HT-29 (cell line): Measurements from ENCODE around the gene PDLIM7. TPM values are rescaled to one million over a fixed set of nuclear protein-coding genes. Genes with fewer than 3 reads are reported as not detected.

Experiments
- DNase-seq: peaks from one replicate; pipeline ENCODE4 v3.0.0-alpha.2; 2015; ENCODE audit warnings: low spot score
- total RNA-seq: library from RNA; depleted of rRNA; stranded (reverse); fragments of >200 nt; shearing (Covaris generic); gene quantifications from 2 replicates; pipeline ENCODE4 v1.2.3, GENCODE V29; 2014

Gene PDLIM7
- total RNA-seq, 1 experiment from 2014 or later, result 32.2 TPM

DNA sequence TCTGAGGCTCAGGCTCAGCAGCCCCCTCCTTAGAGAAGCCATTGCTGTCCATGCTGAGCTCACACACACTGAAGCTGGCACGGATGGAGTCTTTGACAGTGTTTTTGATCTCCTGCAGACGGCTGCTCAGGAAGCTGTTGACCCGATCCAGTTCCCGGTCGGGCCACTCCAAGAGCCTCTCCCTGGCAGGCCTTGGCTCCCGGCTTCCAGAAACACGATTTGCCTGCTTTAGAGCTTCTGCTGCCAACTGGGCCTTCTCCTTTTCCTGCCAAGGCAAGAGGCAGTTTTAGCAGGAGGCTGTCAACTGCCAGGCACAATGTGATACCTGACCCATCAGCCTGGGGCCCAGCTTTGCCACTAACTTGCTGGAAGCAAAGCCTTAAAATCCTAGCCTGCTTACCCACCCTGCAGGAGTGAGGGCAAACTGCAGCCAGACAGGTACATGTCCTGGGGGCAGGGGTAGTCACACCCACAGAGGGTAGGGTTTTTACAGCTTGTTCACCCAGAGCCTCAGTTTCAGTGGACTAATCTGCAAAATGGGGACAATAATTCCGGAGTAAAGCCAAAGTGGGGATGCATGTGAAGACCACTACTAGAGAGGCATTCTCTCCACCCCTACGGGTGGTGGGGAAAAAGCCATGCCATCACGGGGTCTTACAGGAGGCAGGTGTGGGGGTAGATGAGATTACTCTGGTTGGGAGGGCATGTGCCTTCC, 27.7 kb upstream of the PDLIM7 start:
- DNase-seq, result no peak

DNA sequence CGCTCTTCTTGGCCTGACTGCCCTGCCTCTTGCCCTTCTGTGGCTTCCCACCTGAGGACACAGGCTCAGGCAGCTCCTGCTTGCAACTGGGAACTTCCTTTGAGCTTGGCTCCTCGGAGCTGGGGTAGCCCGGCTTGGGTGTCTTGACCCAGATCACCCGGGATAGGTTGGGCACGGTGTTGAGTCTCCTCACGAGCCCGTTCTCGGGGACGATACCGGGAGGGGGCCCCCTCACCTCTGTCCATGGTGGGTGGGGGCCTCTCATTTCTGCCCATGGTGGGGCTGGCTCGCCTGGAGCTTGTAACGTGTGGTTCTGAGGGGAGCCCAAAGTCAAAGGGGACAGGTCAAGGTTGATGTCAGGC, 27.1 kb upstream of the PDLIM7 start:
- DNase-seq, result no peak

DNA sequence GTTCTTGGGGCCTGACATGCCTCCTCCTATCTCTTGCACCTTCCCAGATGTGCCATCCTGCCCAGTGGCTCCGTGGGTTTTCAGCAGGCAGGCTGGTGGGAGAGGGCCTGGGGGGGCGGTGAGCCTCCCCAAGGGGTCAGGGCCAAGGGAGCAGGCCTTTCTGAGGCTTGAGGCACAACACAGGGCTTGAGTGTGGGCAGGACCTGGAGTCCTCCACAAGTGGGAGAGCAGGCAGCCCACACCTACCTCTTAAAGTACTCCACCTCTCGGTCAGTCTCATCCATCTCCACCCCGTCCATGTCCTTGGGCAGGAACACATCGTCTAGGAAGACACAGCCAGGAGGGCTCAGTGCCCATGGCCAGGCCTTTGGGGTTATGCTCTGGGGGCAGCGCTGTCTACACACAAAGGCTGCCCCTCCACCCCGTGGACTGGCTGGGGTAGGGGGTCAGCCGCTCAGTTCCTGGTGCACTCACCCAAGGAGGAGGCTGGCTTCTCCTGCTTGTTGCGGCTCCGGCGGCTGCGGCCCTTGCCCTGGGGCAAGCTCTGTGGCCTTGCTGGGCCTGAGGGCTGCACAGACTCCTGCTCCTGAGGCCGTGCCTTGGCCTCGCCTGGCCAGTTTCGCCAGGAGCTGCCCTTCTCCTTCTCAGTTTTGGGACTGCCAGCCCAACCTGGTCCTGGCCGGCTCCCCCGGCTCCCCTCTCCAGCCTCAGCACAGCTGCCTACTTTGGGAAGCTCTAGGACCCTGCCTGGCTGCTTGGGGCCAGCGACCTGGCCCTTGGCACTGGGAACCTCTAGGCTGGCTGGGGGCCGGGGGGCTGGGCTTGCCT, 26.5 kb upstream of the PDLIM7 start:
- no peak for DNase-seq

DNA sequence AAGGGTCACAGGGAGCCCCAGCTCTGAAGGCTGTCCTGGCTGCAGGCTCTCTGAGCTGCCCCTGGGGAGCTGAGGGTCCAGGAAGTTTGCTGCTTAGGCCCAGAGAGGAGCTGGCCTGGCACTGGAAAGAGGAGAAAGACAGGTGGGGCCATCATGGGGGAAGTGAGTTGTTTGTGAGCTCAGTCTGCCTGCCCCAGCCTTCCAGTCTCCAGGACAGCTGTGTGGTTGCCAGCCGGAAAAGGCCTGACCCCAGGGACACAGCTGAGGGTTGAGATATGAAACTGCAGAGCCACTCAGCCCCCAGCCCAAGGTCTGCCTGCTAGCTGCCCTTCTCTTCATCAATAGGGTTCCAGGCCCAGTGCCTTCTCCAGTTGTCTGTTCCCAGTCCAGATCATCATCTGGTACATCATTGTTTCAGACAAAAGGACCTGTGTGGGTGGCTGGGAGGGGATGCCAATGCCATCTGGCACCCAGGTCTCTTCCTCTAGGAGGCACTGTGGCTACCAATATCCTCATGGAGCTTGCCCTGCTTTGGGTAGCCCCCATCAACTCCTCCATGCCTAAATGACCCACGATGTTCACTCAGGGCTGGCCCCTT, 23.6 kb upstream of the PDLIM7 start:
- DNase-seq, result no peak

DNA sequence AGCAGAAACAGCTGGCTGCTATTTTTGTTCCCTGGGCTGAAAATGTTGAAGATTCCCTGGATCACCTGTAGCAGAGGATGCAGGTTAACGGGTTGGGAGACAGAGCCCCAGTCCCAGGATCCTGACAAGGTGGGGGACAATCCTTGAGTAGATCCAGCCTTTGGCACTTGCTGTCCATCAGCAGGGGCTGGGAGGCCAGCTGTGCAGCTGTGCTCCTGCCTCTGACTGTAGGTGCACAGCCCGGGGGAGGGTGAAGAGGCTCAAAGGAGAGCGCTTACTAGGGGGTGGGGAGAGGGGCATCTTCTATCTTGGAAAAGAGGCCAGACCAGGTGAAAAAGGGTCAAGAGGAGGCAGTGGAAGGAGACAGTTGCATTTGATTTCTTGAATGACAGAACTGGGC, 22.9 kb upstream of the PDLIM7 start:
- DNase-seq, result no peak

DNA sequence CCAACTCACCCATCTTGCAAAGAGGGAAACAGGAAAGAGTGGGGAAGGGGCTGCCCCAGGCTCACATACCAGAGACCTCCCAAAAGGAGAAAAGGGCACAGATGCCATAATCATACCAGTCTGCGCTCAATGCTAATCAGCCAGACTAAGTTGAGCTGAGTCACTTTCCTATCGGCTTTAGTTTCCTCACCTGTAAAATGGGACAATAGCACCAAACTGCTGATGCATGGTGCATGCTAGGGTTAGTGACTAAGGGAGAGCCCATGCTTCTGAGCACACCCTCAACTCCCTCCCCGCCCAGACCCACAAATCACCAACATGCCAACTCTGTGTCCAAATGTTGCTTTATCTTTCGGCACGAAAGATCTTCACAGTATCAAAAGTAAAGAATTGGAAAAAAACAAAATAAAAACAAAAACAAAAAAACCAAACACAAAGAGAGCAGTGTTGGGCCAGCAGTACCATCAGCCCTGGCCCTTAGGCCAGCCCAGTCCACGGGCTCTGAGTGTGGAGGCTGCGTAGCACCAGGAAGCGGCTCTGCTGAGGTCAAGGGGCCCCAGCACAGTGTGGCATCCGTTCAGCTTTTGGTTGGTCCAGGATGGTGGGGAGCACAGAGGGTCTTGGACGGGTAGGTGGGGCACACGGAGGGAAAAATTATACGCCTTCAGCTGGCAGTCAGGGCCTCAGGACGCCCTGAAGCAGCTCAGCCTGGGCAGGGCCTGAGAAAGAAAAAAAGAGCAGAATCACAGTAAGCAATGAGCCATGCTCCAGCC, 22.2 kb upstream of the PDLIM7 start:
- DNase-seq, result no peak

DNA sequence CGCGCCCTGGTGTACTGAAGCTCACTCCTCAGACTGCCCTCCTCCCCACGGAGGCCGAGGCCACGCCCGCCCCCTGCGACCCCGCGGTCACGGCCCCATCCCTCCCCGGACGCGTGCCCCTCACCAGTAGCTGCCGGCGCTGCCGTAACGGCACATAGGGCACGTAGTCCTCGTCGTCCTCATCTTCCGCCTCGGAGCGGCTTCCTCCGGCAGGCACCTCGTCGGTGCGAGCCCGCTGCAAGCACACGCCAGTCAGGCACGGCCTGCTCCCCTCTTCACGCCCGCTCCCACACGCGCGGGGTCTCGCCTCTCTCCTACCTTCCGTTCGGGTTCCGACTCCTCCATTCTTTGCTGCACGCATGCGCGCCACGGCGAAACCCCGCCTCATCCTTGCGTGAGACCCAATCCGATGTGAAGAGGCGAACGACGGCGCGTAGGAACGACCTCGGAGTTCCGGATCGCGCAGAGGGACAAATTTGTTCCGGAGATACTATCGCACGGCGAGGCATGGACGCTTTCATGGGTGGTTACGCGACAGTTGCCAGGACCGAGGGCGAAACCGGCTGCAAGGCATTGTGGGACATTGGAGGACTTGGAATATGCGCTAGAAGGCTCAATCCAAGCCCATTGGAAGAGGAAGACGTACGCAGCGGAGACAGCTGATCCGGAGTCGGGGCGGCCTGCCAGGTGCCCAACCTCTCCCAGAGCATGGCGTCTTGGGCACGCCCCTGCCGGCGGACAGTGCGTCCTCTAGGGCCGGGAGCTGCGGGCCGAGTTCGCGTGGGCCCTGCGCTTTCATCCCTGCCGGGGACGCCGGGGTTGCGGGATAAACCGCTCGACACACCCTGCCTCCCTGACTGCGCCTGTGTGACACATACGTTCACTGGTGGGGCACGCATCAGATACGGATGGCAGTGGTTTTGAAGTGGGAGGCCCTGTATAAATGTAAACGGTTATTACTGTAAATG, 19.5 kb upstream of the PDLIM7 start, which contains the start of gene DDX41:
TSS of gene DDX41 (minus strand) at position 361 of the 968 bp plus-strand sequence. CDS start at position 345, 16 bp downstream.
- DNase-seq, result peak; percentile 98

DNA sequence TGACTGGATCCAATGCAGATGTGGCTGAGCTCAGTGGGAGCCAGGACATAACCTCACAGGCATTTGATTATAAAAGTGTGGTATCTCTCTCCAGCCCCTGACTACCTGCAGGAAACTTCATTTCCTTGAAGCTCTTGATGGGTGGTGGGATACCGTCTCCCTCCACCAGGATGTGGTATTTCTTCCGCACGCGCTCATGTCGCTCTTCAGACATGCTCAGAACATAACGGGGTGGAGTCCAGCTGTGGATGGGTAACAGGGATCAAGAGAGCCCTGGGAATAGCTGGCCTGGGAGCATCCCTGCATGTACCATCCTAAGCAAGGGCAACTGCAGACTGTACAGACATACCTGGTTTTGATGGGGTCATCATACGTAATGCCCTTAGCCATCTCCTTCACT, 18.2 kb upstream of the PDLIM7 start:
- no peak for DNase-seq

DNA sequence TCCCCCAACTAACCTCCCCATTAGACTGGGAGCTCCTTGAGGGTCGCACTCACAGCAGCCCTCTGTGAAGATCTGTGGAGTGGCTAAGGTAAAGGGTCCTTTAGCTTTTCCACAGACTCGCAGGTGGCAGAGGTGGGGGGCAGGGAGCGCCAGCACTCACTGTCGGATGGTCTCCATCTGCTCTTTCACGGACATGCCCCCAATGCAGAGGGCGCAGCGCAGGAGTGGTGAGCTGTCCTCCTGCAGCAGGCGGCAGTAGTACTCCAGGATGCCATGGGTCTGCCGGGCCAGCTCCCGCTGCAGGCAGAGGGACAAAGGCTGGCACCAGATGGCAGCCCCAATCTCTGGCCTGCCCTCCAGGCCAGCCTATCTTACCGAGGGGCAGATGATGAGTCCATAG, 17.1 kb upstream of the PDLIM7 start:
- no peak for DNase-seq

DNA sequence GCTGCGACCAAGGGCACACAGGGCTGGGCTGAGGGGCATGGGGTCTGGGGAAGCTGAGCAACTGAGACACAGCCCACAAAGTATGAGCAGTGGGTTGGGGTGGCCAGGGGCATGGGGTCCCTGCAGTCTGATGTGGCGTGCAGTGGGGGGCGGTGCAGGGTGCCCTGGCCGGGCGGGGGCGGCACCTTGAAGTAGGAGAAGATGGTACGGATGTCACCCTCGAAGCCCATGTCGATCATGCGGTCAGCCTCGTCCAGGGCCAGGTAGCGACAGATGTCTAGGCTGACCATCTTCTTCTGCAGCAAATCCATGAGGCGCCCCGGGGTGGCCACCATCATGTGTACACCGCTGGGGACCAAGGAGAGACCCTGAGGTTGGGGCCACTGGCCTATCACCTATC, 16.1 kb upstream of the PDLIM7 start:
- DNase-seq, result no peak

DNA sequence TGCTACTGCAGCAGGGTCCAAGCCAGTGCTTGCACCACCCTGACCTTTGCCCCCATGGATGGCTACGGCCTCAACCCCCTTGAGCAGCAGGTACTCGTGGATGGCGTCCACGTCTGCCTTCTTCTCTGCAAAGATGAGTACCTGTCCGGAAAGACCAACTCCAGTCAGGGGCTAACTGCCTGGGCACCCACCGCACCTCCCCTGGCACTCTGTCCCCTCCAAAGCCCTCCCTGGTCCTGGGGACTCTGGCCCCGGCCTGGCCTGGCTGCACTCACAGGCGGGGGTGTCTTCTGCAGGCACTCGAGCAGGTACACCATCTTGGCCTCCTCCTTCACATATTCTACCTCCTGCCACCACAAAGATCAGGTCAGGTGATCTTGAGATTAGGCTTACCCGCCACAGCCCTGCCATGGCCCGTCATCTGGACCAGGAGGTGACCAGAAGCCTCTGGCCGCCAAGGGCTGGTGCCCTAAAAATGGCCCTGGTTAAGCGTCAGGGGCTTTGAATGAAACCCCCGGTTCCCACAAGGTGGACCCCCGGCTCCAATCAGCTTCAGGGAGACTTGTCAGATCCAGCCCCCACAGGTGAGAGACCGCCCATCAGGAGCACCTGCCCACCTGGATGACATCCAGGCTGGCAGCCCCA, 15.5 kb upstream of the PDLIM7 start:
- no peak for DNase-seq

DNA sequence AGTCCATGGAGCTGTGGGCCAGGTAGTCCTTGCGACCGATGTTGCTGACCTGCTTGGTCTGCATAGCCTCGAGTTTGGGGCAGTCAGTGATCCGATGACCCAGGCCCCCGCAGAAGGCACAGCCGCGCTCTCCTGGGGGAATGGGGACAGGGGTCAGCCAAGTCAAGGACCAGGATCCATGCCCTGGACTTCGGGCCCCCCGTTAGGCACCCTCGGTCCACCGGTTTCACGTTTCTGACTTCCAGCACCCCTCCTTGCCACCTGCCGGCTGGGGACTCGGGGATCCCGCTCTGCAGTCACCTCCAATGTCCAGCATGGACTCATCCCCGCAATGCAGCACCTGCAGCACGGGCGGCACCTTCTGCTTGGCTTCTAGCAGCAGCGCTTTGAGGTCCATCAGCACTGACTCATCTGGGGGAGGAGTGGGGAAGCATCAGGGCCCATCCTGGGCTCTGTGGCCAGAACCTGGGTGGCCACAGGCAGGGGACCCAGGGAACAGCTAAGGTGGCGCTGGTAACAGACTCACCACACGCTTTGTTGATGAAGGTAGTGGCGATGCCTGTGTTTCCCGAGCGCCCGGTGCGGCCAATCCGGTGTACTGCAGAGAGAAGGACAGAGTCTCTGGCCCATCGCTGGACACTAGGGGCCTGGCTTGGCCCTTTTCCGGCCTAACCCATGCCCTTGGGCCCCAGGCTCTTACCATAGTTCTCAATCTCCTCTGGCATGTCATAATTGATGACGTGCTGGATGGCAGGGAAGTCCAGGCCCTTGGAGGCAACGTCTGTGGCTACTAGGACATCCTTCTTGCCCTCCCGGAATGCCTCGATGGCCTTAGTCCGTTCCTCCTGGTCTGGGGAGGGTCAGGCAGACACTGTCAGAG, 14.6 kb upstream of the PDLIM7 start:
- no peak for DNase-seq

DNA sequence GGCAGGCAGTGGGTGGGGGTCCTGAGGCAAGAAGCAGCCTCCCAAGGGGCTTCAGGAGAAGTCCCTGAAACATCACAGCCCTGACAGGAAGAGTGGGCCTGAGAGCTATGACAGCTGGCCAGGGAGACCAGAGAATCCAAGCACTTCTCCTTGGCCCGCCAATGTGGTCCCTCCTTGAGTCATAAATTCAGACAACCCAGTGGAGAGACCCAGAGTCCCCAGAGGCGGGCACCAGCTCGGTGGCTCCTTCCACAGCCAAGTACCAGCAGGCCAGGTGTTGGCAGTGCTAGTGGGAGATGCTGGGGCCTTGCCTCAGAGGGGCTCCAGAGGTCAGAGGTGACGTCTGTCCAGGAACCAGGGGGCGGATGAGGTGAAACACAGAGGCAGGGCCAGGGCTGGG, 13.8 kb upstream of the PDLIM7 start:
- DNase-seq, result no peak

DNA sequence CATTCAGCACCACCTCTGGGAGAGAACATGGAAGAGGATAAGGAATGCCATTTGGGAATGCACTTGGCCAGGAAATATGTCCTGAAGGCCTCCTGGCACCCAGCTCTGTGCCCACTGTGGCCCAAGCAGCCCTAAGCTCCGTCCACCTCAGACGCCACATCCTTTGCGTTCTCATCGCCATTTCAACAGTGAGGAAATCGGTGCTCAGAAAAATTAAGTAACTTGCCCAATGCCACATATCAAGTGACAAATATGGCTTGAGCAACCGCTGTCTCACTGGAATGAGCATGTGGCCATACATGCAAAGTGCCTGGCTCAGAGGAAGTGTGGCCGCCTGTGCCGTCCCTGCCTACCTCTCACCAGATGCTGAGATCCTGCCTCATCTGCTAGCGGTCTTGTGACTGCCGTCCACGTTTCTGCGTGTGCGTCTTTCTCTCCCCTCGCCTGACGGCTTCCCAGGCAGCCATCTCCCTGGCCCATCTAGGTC, 13.2 kb upstream of the PDLIM7 start:
- no peak for DNase-seq

DNA sequence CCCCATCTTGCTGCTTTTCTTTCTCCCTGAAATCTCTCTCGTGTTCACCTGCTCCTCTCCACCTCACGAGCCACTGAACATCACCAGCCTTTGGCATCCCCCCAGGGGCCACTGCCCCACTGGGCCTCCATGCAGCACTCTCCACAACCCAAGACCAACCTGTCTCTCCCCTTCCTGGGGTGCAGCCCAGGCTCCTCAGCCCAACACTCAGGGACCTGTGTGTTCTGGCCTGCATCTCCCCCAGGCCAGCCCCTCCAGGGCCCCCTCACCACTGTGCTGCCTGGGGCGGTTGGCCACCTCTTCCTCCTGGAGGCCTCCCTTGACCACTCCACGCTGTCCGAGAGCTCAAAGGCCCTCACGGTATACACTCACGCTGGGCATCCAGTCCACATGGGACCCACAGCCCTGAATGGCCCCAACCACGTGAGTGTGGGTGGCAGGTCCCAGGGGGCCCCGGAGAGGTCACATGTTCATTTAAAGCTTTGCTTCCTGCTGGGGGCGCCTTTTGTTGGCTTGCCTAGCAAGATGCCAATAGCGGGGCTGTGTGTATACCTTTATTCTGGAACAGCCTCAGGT, 12.7 kb upstream of the PDLIM7 start:
- DNase-seq, result no peak

DNA sequence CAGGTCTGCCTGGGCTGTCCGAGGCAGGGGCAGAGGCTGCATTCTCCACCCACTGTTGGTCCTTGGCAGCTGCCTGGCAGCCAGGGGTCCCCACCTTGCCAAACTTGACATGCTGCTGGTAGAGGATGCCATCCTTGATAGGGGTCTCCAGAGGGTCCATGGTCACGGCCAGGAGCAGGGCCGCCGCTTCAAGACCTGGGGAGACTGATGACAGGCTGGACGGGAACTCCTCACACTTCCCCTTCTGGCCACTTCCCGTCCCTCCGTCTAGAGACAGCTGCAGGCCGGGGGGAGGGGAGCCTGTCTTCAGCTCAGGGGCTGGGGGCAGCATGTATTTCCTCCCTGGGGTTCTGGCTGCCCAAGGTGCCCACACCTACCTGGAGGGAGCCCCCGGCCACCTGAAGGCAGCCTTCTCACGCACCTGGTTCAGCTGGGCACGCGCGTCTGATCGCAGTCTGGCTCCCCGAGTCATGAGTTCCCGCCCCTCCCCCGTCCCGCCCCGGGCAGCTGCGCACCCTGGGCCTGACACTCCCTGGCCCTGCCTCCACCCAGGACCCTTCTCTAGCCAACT, 12.1 kb upstream of the PDLIM7 start, which contains the start of gene DOK3:
TSS of gene DOK3 (minus strand) at position 446 of the 571 bp plus-strand sequence. CDS start at position 160, 286 bp downstream.
- no peak for DNase-seq

DNA sequence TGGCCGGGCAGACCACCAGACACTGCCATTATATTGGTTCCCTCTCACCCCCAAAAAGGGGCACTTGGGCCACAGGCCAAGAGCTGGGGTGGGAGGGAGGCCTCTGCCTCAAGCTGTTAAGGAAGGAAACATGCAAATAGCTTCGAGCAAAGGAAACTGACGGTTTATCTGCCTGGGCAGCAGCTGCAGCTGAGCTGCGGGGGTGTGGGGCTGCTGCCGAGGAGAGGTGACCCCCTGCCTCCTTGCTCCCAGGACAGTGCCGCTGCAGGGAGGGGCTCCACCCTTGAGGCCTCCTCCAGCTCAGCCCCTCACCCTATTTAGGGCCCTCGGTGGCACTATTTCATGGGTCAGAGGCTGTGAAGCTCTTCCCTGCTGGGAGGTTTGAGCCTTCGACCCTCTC, 11.4 kb upstream of the PDLIM7 start:
- DNase-seq, result no peak

DNA sequence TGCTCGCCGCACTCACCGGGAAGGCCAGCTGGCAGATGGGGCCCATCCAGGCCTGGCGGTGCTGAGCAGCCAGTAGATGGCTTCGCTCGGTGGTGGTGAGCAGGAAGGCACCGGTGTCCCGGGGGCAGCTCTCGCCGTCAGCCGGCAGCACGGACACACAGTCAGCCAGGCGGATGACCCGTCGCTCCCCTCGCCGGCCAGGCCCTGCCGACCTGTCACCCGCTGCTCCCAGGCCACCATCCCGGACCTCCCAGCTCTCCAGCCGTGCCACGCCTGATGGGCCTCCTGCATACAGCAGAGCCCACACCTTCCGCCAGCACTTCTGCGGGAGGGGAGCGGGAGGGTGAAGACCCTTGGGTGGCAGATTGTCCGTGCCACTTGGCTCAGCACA, 10.8 kb upstream of the PDLIM7 start:
- DNase-seq, result no peak
